GM19099 (cell line): ENCODE measurements around the gene BORCS6.
A peak's percentile ranks its signal among the peaks of the same experiment; 100 is the strongest.

ENCODE experiments used
- POLR2A ChIP-seq: IDR thresholded peaks from 3 replicates; pipeline ENCODE4 v1.6.1; 2011; ENCODE audit warnings: low read depth; ENCODE audit not compliant: insufficient read length; ENCODE audit errors: extremely low read depth

The BORCS6 gene

DNA sequence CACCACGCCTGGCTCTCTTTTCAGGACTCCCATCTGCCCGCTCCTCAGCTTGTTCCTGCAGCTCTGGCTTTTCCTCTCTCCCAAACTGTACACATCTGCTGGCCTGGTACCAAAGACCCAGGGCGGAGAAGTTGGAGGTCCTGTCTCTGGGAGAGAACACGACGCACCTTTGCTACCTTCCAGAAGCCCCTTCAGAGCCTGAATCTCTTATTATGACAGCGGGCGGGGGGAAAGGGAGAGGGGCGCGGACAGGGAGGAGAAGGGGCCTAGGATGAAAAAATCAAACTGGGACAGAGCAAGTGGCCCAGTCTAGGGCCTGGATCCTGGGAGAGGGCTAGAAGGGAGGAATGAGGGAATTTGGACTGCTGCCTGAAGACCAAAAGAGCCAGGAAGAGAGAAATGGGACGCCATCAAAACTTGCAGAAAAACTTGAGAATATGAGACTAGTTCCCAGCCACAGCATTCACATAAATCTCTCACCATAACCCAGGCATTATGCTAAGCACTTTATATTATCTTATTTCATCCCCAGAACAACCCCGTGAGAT lies 35.3 kb downstream of the BORCS6 start:
- TF ChIP-seq POLR2A: no peak

DNA sequence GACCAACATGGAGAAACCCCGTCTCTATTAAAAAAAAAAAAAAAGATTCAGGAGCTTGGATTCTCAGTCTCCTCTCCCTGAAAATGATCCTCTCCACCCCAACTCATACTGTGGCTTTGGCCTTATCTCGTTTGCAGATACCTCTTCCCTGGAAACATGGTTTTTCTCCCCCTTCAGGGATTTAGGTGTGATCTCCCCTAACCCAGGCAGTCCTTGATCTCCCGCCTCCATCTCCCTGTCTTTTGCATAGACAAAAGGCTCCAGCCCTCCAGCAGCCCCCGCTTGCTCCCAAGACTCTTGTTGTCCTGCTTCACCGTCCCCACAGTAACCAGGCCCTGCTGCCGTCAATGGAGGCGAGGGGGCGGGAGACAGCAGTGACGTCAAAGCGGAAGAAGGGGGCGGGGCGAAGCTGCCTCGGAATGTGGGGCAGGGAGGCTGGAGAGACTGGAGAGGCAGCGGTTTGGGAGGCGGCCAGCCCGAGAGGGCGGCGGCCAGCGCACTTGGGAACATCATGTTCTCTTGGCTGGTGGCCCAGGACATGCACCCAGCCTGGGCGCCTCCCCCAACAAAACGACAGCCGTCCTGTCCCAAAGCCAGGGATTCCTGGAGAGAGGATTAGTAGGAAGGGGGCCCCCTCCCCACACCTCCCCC lies 35.9 kb downstream of the BORCS6 start:
- TF ChIP-seq POLR2A: no peak

DNA sequence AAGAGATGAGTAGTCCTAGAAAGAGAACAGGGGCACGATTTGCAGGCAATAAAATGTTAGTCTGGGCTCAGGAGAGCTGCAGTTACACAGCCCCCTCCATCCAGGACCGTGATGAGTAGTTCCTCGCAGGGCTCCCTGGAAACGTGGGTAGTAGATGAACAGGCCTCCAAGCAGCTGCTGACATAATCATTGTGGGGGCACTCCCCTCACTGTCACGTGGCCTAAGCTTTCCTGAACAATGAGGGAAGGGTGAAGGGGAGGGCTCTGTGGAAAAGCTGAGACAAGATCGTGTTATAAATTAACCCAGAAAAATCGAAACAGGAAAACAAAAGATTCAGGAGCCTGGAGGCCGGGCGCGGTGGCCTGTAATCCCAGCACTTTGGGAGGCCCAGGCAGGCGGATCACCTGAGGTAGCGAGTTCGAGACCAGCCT lies 36.4 kb downstream of the BORCS6 start:
- no peak for TF ChIP-seq POLR2A

- TF ChIP-seq POLR2A: no peak
Observed at GRCh38 chr17:8153031-8153451, 36.9 kb downstream of the BORCS6 start.

GRCh38 chr17:8152112-8152775 lies 37.7 kb downstream of the BORCS6 start, which contains the start of gene PER1:
Gene PER1 (minus strand): TSS chr17:8152404. CDS start chr17:8150706, 1,698 bp downstream.
- TF ChIP-seq POLR2A: peak; percentile 73

DNA sequence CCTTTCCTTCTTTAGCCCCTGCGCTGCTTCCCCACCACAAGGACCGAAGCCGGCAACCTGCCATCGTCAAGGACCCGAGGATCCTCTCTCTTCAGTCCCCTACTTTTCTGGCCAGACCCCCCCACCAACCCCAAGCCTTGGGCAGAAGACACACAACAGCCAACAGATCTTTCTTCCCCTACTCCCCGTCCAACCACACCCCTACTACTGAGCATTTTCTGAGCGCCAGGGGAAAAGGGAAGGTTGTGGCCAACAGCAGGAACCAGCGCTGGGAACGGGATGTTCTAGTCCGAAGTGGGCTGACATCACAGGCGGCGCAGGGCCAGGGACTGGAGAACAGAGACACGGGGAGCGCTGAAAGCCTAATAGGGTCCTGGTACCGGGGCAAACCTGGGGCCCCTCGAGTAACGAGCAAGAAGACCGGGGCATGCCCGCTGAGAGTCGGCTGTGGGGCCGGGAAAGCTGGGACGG lies 38.3 kb downstream of the BORCS6 start:
- no peak for TF ChIP-seq POLR2A

GRCh38 chr17:8151120-8151640 lies 38.8 kb downstream of the BORCS6 start:
- no peak for TF ChIP-seq POLR2A

GRCh38 chr17:8150194-8151119 lies 39.5 kb downstream of the BORCS6 start:
- no peak for TF ChIP-seq POLR2A

- no peak for TF ChIP-seq POLR2A
Observed at GRCh38 chr17:8149419-8150193, 40.4 kb downstream of the BORCS6 start.

- no peak for TF ChIP-seq POLR2A
Observed at GRCh38 chr17:8148560-8148959, 41.4 kb downstream of the BORCS6 start.

DNA sequence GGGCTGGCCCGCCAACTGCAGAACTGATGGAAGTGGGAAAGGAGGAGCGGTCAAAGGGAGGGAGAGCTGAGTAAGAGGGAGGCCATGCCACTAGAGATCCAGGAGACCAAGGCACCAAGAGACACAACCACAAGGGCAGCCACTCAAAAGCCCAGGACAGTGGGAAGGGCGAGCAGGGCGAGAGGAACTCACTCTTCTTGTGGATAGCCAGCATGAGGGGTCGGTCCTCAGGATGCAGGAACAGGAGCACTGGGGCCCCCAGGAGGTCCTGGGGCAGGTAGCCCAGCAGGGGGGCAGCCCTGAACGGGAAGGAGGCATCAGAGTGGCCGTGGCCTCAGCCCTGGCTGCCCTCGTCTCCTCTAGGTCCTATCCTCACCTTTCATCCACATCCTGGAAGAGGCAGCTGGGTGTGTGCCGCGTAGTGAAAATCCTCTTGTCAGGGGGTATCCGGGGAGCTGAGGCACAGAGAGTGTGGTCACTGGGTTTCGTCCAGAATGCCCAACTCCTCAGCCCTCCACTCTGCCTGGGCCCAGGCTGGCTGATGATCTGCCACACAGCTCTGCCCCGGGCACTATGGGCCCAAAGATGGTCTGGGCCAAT lies 42.1 kb downstream of the BORCS6 start:
- no peak for TF ChIP-seq POLR2A

DNA sequence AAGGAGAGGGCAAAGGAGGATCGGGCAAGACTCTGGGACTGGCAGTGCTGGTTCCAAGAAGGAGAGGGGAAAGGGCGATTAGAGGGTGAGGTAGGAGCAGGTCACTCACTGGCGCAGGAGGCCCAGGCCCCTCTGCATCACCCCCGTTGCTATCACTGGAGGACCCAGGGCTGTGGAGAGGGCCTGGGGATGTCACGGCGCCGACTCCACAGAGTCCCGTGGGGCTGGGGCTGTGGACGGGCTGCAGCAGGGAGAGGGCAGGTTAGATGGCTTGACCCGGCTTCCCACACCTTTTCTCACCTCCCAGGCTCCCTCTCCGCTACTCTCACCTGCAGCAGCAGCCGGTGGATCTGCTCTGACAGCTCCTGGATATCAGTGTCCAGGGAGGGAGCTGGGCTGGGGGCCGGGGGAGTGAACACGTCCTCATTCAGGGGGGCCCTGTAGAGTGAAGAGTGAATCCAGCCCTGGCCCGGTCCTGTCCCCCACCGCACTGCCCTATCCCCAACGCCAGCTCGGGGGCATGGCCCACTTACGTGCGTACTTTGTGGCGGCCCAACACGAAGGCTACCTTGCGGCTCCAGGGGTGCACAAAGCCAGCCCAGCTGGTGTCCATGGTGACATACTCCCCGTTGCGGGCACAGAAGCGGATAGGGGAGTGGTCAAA lies 42.7 kb downstream of the BORCS6 start:
- no peak for TF ChIP-seq POLR2A
